GM12878 (cell line): Measurements from ENCODE around the gene PSME3IP1. TPM values are rescaled to one million over a fixed set of nuclear protein-coding genes. Genes with fewer than 3 reads are reported as not detected.

Source experiments
- ATAC-seq: fragments of 200-7000 bp; cut with Tn5 transposase; 3 replicates; pipeline ENCODE4 v1.9.1; 2020; ENCODE audit warnings: mild to moderate bottlenecking, moderate library complexity
- BruUV-seq: library from RNA; stranded (reverse); fragments of 400-500 nt; replicated peaks from 2 replicates; lab custom pipeline; 2021; lab: Mats Ljungman, UMichigan
- CTCF ChIA-PET: fragments of 300-600 bp; sonication (Branson Sonifier 250); formaldehyde crosslinking; extraction: SDS; loops from one replicate; lab custom pipeline; 2021; ENCODE audit warnings: inconsistent platforms; lab: Yijun Ruan, JAX
- POLR2A ChIA-PET: fragments of 350-600 bp; formaldehyde crosslinking; extraction: SDS; loops from one replicate; lab custom pipeline; 2021; ENCODE audit warnings: inconsistent platforms; lab: Charles Lee
- RAD21 ChIA-PET: fragments of 300-600 bp; sonication (Branson Sonifier 250); formaldehyde crosslinking; loops from one replicate; lab custom pipeline; 2023; ENCODE audit warnings: antibody characterized with exemption; ENCODE audit not compliant: unreplicated experiment; lab: Charles Lee
- SMC1A ChIA-PET: fragments of 300-600 bp; sonication (Branson Sonifier 250); formaldehyde crosslinking; loops from one replicate; lab custom pipeline; 2023; ENCODE audit not compliant: unreplicated experiment, uncharacterized antibody; lab: Charles Lee
- DNase-seq: peaks from one replicate; pipeline ENCODE4 v3.0.0-alpha.2; 2011; ENCODE audit warnings: low read depth, low spot score
- FAIRE-seq: peaks from 3 replicates; lab custom pipeline; 2011; peaks lifted over from hg19 to GRCh38; lab: Jason Lieb, UNC
- H2AFZ ChIP-seq: 2 replicates; pipeline ENCODE4 v1.6.0; 2011; ENCODE audit warnings: low read depth, low read length, control low read depth; ENCODE audit not compliant: control insufficient read depth
- H3K27ac ChIP-seq: 2 replicates; pipeline ENCODE4 v1.5.1; 2011; ENCODE audit warnings: control low read depth; ENCODE audit not compliant: control insufficient read depth, insufficient read depth
- H3K27me3 ChIP-seq, 2 experiments: replicated peaks in 1 of 2; 2 replicates each; pipeline versions ENCODE4 v1.6.0 to v1.6.1; 2011; ENCODE audit warnings: low read length in 1 of 2; ENCODE audit not compliant: control insufficient read depth in 2 of 2, insufficient read depth in 2 of 2
- H3K36me3 ChIP-seq, 2 experiments: 2 replicates each; pipeline ENCODE4 v1.5.1; 2011; ENCODE audit warnings: low read length in 1 of 2; ENCODE audit not compliant: control insufficient read depth in 2 of 2, insufficient read depth in 2 of 2
- H3K4me1 ChIP-seq: 2 replicates; pipeline ENCODE4 v1.6.1; 2011; ENCODE audit warnings: mild to moderate bottlenecking, low read length, moderate library complexity, mixed read lengths; ENCODE audit not compliant: control insufficient read depth, insufficient read depth
- H3K4me2 ChIP-seq: 2 replicates; pipeline ENCODE4 v1.6.0; 2011; ENCODE audit warnings: control low read depth; ENCODE audit not compliant: control insufficient read depth, insufficient read depth
- H3K4me3 ChIP-seq: fragments of 200-600 bp; sonication (generic); 2 replicates; pipeline ENCODE4 v1.5.1; 2016
- H3K79me2 ChIP-seq: 2 replicates; pipeline ENCODE4 v1.6.0; 2011; ENCODE audit warnings: low read length; ENCODE audit not compliant: control insufficient read depth, insufficient read depth
- H3K9ac ChIP-seq: 2 replicates; pipeline ENCODE4 v1.8.0; 2011; ENCODE audit warnings: low read length, control low read depth, mixed read lengths; ENCODE audit not compliant: control insufficient read depth, insufficient read depth
- H3K9me3 ChIP-seq: replicated peaks from 3 replicates; pipeline ENCODE4 v1.5.1; 2011; ENCODE audit warnings: mild to moderate bottlenecking, low read length; ENCODE audit not compliant: control insufficient read depth, insufficient read depth
- H4K20me1 ChIP-seq: 2 replicates; pipeline ENCODE4 v1.6.0; 2011; ENCODE audit not compliant: control insufficient read depth, insufficient read depth
- BCLAF1 ChIP-seq: fragments of 450-650 bp; IDR thresholded peaks from 2 replicates; pipeline ENCODE4 v1.6.1; 2017; ENCODE audit warnings: antibody characterized with exemption, mild to moderate bottlenecking, moderate library complexity
- E2F4 ChIP-seq: IDR thresholded peaks from 2 replicates; pipeline ENCODE4 v1.6.1; 2012; ENCODE audit warnings: low read depth, low read length, improper control_type of control experiment
- ESRRA ChIP-seq: IDR thresholded peaks from 2 replicates; pipeline ENCODE4 v1.6.1; 2012; ENCODE audit warnings: mild to moderate bottlenecking, low read length, improper control_type of control experiment
- HSF1 ChIP-seq: fragments of 150-350 bp; IDR thresholded peaks from 2 replicates; pipeline ENCODE4 v1.6.1; 2014; ENCODE audit warnings: mild to moderate bottlenecking, low read depth, low read length
- MLLT1 ChIP-seq: fragments of 450-650 bp; IDR thresholded peaks from 2 replicates; pipeline ENCODE4 v1.6.1; 2016; ENCODE audit warnings: mild to moderate bottlenecking
- SMARCA5 ChIP-seq: fragments of 450-650 bp; IDR thresholded peaks from 2 replicates; pipeline ENCODE4 v1.6.1; 2017; ENCODE audit warnings: mild to moderate bottlenecking
- USF1 ChIP-seq: IDR thresholded peaks from 2 replicates; pipeline ENCODE4 v1.6.1; 2011; ENCODE audit warnings: borderline replicate concordance, low read depth, mild to moderate bottlenecking, moderate library complexity, mixed read lengths, low read length; ENCODE audit not compliant: insufficient read depth; ENCODE audit errors: extremely low read length
- ZNF207 ChIP-seq: fragments of 450-650 bp; IDR thresholded peaks from 2 replicates; pipeline ENCODE4 v1.6.1; 2014; ENCODE audit warnings: antibody characterized with exemption, mild to moderate bottlenecking, borderline replicate concordance
- ZNF622 ChIP-seq: fragments of 450-650 bp; IDR thresholded peaks from 2 replicates; pipeline ENCODE4 v1.6.1; 2017; ENCODE audit warnings: mild to moderate bottlenecking, inconsistent platforms
- ZNF687 ChIP-seq: fragments of 450-650 bp; IDR thresholded peaks from 2 replicates; pipeline ENCODE4 v1.6.1; 2017; ENCODE audit warnings: mild to moderate bottlenecking, moderate library complexity
- ZSCAN29 ChIP-seq: fragments of 450-650 bp; IDR thresholded peaks from 2 replicates; pipeline ENCODE4 v1.6.1; 2017; ENCODE audit warnings: mild to moderate bottlenecking, moderate library complexity
- in situ Hi-C: fragments of 300-500 bp; cut with MboI; formaldehyde crosslinking; loops from 9 replicates; pipeline ENCODE4 v1.14.3; 2018; ENCODE audit warnings: mixed read lengths
- intact Hi-C: fragments of 100-400 bp; cut with micrococcal nuclease; formaldehyde crosslinking; loops from one replicate; pipeline ENCODE4 v1.14.2; 2022; ENCODE audit not compliant: unreplicated experiment
- polyA plus RNA-seq, 11 experiments: library from polyadenylated mRNA; depleted of rRNA in 4 of 11; unstranded in 6 of 11; stranded (reverse) in 5 of 11; fragments of >200 nt; fragmentation: Nextera tagmentation in 4 of 11; fragmentation: Illumina TruSeq in 1 of 11; extraction: Ambion mirVana in 4 of 11; extraction: Trizol in 1 of 11; gene quantifications; 1 replicate in 1 of 11; 2 replicates in 10 of 11; pipeline versions ENCODE4 v1.2.1 to v1.2.3, GENCODE V29; 2011 to 2016; ENCODE audit warnings: inconsistent platforms in 2 of 11, missing spikeins in 2 of 11, low read depth in 1 of 11
- total RNA-seq, 4 experiments: library from RNA; depleted of rRNA in 3 of 4; stranded (reverse); fragments of >200 nt in 3 of 4; fragmentation: Illumina TruSeq in 1 of 4; extraction: Trizol in 1 of 4; gene quantifications; 2 replicates each; pipeline versions ENCODE4 v1.2.1 to v1.2.3, GENCODE V29; 2013 to 2021

The PSME3IP1 gene
- total and polyA plus RNA-seq, 10 of the 15 experiments (the other 5 are each of a cell fraction or from before 2014, with no cell fraction given), result 67.9 to 174 (median 111) TPM

- in situ Hi-C loops, result no loop called here
- H3K27me3 ChIP-seq, result no peaks in the 10 kb centered on the region
- intact Hi-C loops, result no loop called here
- H3K4me3 ChIP-seq, result no peak overlapping the region
- H3K9me3 ChIP-seq, result no peaks in the 10 kb centered on the region
- peaks cover 5 to 45% of the 10 kb centered on the region in 2 experiments; a peak in 3 of 4 replicates for H3K36me3 ChIP-seq
- SMC1A ChIA-PET, result interaction anchor here (0.6 kb wide), 1 partner anchor 42 kb away, joined by 3 read pairs; no protein-coding TSS in a partner anchor
- no peak overlapping the region for H3K4me2 ChIP-seq
- POLR2A ChIA-PET, result no interaction called here
- H3K4me1 ChIP-seq, result peaks cover 8% of the 10 kb centered on the region
- H3K27ac ChIP-seq, result no peak overlapping the region
- no peak overlapping the region for H3K9ac ChIP-seq
- FAIRE-seq (no peak), ATAC-seq (no peak), DNase-seq (no peak)
- no peaks in the 10 kb centered on the region for H4K20me1 ChIP-seq
- H2AFZ ChIP-seq, result no peak overlapping the region
- RAD21 ChIA-PET, result interaction anchor here (2.2 kb wide), 1 partner anchor 65 kb away, joined by 8 read pairs; no protein-coding TSS in a partner anchor
- no peaks in the 10 kb centered on the region for H3K79me2 ChIP-seq
- no TSS peak for BruUV-seq
- CTCF ChIA-PET, result no interaction called here
- no peak for TF ChIP-seq ZNF622
- TF ChIP-seq ZNF687, result no peak
- no peak for TF ChIP-seq MLLT1
- TF ChIP-seq ESRRA, result no peak
- TF ChIP-seq ZNF207, result no peak
- no peak for TF ChIP-seq BCLAF1
- TF ChIP-seq E2F4, result no peak
- no peak for TF ChIP-seq USF1
- no peak for TF ChIP-seq ZSCAN29
- TF ChIP-seq HSF1, result no peak
- TF ChIP-seq SMARCA5, result no peak
Observed at GRCh38 chr16:57234707-57235092, 48.9 kb upstream of the PSME3IP1 start.
